ENCODE data around the gene MAN2C1.

Gene MAN2C1

DNA sequence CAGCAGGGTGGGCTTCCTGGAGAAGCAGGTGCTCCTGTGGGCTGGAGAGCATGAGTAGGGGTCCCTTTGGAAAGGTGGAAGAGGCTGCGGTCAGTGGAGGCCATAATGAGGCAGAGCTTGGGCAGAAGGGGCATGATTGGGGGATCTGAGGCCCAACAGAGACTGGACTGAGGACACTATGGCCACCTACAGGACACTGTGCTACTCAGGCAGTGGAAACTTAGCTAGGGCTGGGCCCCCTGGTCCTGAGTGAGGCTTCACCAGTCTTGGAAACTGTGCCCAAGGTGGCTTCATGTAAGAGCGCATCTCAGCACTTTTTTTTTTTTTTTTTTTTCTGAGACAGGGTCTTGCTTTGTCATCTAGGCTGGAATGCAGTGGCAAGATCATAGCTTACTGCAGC is 38.8 kb downstream of the MAN2C1 start:
- no peak overlapping the region for H3K27ac ChIP-seq
- no peaks in the 10 kb centered on the region for H3K36me3 ChIP-seq (ENCODE audit: control insufficient read depth, insufficient read depth, low read length)
- no peak overlapping the region for H3K4me3 ChIP-seq (ENCODE audit: low read depth, low read length)

DNA sequence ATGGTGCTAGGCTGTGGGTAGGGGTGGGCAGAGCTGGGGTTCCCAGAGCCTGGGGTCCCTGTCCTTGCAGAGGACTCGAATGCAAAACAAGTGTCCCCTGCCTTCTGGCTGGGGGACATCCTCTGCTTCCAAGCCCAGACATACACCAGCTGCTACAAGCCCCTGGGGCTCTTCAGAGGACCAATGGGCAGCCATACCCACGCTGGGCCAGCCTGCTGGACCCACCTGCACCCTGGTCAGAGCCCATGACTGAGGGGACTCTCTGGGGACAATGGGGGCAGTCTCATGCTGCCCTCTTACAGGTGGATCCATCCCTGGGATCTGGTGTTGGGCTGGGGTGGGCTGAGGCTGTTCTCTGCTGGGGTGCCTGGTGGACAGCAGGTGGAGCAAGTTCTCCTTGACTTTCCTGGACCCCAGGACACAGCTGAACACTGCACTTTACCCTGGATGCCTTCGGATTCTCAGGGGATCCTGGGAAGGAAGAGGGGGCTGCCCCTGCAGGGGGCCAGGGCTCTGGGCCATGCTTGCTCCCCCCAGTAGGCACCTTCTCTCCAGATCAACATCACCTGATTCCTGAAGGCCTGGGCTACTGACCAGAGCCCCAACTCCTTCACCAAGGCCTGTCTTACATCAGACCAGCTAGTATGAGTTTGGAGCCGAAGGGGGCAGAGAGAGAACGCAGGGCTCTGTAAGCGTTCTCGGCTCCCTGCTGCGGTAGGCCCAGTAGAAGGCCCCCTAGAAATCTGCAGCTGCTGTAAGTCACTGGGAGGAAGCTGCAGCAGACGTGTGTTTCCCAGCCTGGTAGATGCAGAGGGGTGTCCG is 39.7 kb downstream of the MAN2C1 start:
- Histone ChIP-seq H3K27me3 (ENCODE audit: control insufficient read depth, insufficient read depth, low read length) (no peaks in the 10 kb centered on the region), H2AFZ (no peak overlapping the region)
- TF ChIP-seq, protein P1, sequence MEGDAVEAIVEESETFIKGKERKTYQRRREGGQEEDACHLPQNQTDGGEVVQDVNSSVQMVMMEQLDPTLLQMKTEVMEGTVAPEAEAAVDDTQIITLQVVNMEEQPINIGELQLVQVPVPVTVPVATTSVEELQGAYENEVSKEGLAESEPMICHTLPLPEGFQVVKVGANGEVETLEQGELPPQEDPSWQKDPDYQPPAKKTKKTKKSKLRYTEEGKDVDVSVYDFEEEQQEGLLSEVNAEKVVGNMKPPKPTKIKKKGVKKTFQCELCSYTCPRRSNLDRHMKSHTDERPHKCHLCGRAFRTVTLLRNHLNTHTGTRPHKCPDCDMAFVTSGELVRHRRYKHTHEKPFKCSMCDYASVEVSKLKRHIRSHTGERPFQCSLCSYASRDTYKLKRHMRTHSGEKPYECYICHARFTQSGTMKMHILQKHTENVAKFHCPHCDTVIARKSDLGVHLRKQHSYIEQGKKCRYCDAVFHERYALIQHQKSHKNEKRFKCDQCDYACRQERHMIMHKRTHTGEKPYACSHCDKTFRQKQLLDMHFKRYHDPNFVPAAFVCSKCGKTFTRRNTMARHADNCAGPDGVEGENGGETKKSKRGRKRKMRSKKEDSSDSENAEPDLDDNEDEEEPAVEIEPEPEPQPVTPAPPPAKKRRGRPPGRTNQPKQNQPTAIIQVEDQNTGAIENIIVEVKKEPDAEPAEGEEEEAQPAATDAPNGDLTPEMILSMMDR (IDR thresholded peaks at IDR 0.05) = no peak

More for the DNA sequence above, 38.8 kb downstream of the MAN2C1 start:
- no peak overlapping the region for H3K9ac ChIP-seq
- TF ChIP-seq, protein P1 (IDR thresholded peaks at IDR 0.05) = no peak
- H3K9me3 ChIP-seq (ENCODE audit: control insufficient read depth, low read length) = no peaks in the 10 kb centered on the region
- no peaks in the 10 kb centered on the region for H3K4me1 ChIP-seq
- no peaks in the 10 kb centered on the region for H3K79me2 ChIP-seq
- no peak overlapping the region for H3K4me2 ChIP-seq (ENCODE audit: low read length)
- no peaks in the 10 kb centered on the region for H3K27me3 ChIP-seq (ENCODE audit: control insufficient read depth, insufficient read depth, low read length)
- no peak overlapping the region for H2AFZ ChIP-seq

DNA sequence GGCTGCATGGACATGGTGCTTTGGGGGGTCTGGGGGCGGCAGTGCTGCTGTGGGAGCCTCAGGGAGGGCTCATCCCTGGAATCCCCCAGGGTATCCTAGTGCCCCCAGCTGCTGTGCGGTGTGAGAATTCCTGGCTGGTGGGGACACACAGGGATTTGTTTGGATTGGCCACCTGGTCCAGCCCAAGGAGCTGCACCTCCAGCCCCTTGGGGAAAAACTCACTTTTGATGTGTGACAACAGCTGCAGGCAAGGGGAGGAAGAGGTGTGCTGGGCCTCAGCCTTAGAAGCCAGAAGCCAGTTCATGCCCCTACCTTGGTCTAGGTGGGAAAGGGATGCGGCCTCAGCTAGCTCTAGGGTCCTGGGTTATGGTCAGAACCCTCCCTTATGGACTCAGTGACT is 40.9 kb downstream of the MAN2C1 start:
- Histone ChIP-seq H3K4me1 (no peaks in the 10 kb centered on the region), H3K36me3 (ENCODE audit: control insufficient read depth, insufficient read depth, low read length) (no peaks in the 10 kb centered on the region), H3K9me3 (ENCODE audit: control insufficient read depth, low read length) (no peaks in the 10 kb centered on the region), H3K27me3 (ENCODE audit: control insufficient read depth, insufficient read depth, low read length) (no peaks in the 10 kb centered on the region), H3K4me2 (ENCODE audit: low read length) (no peak overlapping the region), H3K9ac (no peak overlapping the region), H3K4me3 (ENCODE audit: low read depth, low read length) (no peak overlapping the region), H3K27ac (no peak overlapping the region), H3K79me2 (no peaks in the 10 kb centered on the region), H2AFZ (no peak overlapping the region)
- TF ChIP-seq, protein P1 (IDR thresholded peaks at IDR 0.05) = no peak

More for the DNA sequence above, 39.7 kb downstream of the MAN2C1 start:
- H3K4me1 ChIP-seq = no peaks in the 10 kb centered on the region
- H3K79me2 ChIP-seq = no peaks in the 10 kb centered on the region
- no peaks in the 10 kb centered on the region for H3K9me3 ChIP-seq (ENCODE audit: control insufficient read depth, low read length)
- no peak overlapping the region for H3K4me2 ChIP-seq (ENCODE audit: low read length)
- no peak overlapping the region for H3K27ac ChIP-seq
- no peak overlapping the region for H3K9ac ChIP-seq
- H3K36me3 ChIP-seq (ENCODE audit: control insufficient read depth, insufficient read depth, low read length) = no peaks in the 10 kb centered on the region
- H3K4me3 ChIP-seq (ENCODE audit: low read depth, low read length) = no peak overlapping the region

DNA sequence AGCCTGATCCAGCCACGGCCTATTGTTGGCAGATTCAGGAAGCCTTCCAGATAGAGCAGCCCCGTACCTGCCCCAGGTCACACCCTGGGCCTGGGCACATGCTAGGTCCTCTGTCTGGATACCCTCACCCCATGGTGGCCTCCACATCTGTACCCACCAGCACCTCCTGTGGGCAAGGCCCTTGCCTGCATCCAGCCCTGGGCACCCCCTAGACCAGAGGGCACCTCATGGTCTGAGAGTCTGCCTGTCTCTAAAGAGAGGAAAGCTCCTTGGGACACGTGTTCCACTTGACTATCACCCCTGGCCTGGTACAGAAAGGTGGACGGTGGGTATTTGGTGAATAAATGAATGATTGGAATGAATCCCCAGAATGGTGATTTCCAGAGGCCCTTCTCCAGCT is 41.4 kb downstream of the MAN2C1 start:
- H3K4me2 ChIP-seq (ENCODE audit: low read length) = no peak overlapping the region
- H3K79me2 ChIP-seq = no peaks in the 10 kb centered on the region
- no peaks in the 10 kb centered on the region for H3K4me1 ChIP-seq
- no peaks in the 10 kb centered on the region for H3K36me3 ChIP-seq (ENCODE audit: control insufficient read depth, insufficient read depth, low read length)
- TF ChIP-seq, protein P1 (IDR thresholded peaks at IDR 0.05) = no peak
- H3K27ac ChIP-seq = no peak overlapping the region
- no peaks in the 10 kb centered on the region for H3K27me3 ChIP-seq (ENCODE audit: control insufficient read depth, insufficient read depth, low read length)
- no peaks in the 10 kb centered on the region for H3K9me3 ChIP-seq (ENCODE audit: control insufficient read depth, low read length)
- no peak overlapping the region for H3K9ac ChIP-seq
- H2AFZ ChIP-seq = no peak overlapping the region
- H3K4me3 ChIP-seq (ENCODE audit: low read depth, low read length) = no peak overlapping the region

GRCh38 chr15:75325922-75326321 is 42.5 kb downstream of the MAN2C1 start:
- TF ChIP-seq, protein P1 (IDR thresholded peaks at IDR 0.05) = no peak
- no peak overlapping the region for H3K4me3 ChIP-seq (ENCODE audit: low read depth, low read length)
- no peaks in the 10 kb centered on the region for H3K9me3 ChIP-seq (ENCODE audit: control insufficient read depth, low read length)
- no peak overlapping the region for H3K4me2 ChIP-seq (ENCODE audit: low read length)
- no peaks in the 10 kb centered on the region for H3K4me1 ChIP-seq
- no peak overlapping the region for H3K27ac ChIP-seq
- H3K9ac ChIP-seq = no peak overlapping the region
- no peaks in the 10 kb centered on the region for H3K36me3 ChIP-seq (ENCODE audit: control insufficient read depth, insufficient read depth, low read length)
- no peaks in the 10 kb centered on the region for H3K27me3 ChIP-seq (ENCODE audit: control insufficient read depth, insufficient read depth, low read length)
- H3K79me2 ChIP-seq = no peaks in the 10 kb centered on the region
- H2AFZ ChIP-seq = no peak overlapping the region

All from parathyroid adenoma (tissue), 2 donors.